Activated T-helper 1 cell treated with anti-CD3 and anti-CD28 coated beads, Interleukin-2, amount 50 U/mL, for 16 hours (primary cell): ENCODE results near the gene MPL.
A peak's percentile ranks its signal among the peaks of the same experiment; 100 is the strongest.
"Not testable (repeated sequence)": the region's sequence is repeated elsewhere in the genome, so short reads cannot be mapped to it uniquely, and the experiment has no call there.

Source experiments
- DNase-seq, 2 donors: peaks; one replicate each; pipeline ENCODE4 v3.0.0-alpha.2; 2020; ENCODE audit warnings: low read depth in 1 of 2, low spot score in 1 of 2

Gene MPL

GRCh38 chr1:43351421-43352350 lies 14.1 kb downstream of the MPL start:
- no peak for DNase-seq

DNA sequence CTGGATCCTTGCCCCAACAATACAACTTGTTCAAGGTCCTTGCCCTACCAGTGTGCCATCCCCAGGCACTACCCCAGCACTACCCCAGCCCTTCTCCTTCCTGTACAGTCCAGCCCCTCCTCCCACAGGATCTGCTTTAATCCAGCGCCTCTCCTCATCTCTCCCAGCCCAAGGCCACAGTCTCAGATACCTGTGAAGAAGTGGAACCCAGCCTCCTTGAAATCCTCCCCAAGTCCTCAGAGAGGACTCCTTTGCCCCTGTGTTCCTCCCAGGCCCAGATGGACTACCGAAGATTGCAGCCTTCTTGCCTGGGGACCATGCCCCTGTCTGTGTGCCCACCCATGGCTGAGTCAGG lies 14.7 kb downstream of the MPL start:
- no peak for DNase-seq

GRCh38 chr1:43352881-43353280 lies 15.3 kb downstream of the MPL start:
- DNase-seq, result no peak

- no peak for DNase-seq
These were observed 16.9 kb downstream of the MPL start for GRCh38 chr1:43354471-43354870.

DNA sequence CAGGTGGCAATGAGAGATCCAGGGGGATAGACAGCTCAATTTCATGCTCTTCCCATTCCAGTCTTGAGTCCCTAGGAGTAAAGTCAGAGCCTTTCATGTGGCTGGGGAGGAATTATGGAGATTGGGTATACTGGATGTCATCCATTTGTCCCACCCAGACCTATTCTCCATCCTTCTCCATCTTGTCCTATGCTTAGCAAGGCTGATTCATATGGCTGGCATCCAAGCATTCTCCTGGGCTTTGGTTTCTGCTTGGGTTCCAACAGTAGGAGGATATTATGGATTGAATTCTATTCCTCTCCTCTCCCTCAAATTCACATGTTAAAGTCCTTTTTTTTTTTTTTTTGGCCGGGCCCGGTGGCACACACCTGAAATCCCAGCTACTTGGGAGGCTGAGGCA lies 17.3 kb downstream of the MPL start:
- DNase-seq, result no peak

- no peak for DNase-seq
These were observed 19.6 kb downstream of the MPL start for GRCh38 chr1:43357251-43357650.

DNA sequence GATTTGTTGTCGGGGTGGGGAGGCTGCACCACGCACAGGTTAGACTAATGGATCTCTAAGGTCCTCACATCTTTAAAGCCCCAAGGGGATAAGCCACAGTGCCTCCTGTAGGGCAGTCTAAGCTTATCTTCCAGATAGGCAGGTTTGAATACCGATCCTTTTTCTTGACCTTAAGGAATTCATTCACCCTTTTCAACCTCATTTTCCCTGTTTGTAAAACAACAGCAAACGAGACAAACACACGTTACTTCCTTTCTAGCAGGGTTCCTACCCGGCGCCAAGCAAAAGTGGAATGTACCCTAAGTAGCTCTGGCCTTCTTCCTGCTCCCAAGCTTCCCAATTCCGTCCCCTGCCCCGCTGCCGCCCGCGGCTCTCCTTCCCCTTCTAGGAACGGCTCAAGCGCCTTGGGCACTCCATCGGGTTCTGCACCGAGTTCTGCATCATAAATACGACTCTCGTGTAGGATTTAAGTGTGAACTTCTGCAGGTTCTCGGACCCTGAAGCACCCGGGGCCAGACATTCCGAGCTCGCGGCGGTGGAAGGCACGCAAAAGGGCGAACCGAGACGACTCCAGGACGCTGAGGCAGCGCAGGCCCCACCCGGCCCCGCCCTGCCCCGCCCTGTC lies 20.6 kb downstream of the MPL start:
- no peak for DNase-seq

GRCh38 chr1:43358746-43359693 lies 21.4 kb downstream of the MPL start, which contains the start of gene CDC20:
TSS of gene CDC20 (plus strand) at chr1:43358981. CDS start at chr1:43359216, 235 bp downstream.
- DNase-seq, result peak; percentile 93 to 96

GRCh38 chr1:43359696-43360095 lies 22.1 kb downstream of the MPL start:
- DNase-seq, result no peak

DNA sequence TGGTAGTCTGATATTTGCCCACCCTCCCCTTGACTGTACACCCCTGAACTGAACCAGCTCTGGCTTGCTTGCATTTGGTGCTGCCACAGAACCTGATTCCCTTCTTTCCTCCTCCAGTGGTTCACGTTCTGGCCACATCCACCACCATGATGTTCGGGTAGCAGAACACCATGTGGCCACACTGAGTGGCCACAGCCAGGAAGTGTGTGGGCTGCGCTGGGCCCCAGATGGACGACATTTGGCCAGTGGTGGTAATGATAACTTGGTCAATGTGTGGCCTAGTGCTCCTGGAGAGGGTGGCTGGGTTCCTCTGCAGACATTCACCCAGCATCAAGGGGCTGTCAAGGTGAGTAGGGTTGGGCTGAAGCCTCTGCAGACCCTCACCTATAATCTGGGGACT lies 23.0 kb downstream of the MPL start:
- DNase-seq, result no peak

DNA sequence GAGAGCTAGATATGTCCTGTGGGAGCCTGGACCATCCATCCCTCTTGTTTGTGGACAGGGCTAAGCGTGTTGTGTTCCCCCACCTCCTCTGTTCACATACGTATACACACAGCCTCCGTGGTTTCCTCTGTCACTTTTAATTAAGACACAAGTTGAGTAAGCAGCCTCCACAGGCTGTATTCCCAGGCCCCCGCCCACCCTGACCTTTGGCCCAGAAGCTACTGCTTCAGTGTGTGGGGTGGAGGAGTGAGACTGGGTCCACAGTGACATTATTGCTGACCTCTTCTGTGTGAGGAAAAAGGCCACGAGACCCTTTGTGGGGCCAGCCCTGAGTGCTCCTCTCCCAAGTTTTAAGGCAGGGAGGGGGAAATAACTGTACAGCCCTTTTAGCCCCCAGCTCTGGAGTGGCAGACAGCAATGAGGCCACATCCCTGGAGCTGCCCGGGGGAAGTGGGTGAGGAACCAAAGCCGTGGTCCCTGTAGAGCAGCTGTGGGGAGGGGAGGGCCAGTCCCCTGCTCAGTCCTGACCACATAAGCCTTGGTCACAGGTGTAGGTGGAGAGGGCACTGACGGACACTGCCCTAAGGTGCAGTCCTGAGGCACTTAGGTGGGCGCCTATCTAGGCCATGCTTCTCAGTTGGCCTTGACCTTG lies 25.8 kb downstream of the MPL start:
- DNase-seq, result no peak

DNA sequence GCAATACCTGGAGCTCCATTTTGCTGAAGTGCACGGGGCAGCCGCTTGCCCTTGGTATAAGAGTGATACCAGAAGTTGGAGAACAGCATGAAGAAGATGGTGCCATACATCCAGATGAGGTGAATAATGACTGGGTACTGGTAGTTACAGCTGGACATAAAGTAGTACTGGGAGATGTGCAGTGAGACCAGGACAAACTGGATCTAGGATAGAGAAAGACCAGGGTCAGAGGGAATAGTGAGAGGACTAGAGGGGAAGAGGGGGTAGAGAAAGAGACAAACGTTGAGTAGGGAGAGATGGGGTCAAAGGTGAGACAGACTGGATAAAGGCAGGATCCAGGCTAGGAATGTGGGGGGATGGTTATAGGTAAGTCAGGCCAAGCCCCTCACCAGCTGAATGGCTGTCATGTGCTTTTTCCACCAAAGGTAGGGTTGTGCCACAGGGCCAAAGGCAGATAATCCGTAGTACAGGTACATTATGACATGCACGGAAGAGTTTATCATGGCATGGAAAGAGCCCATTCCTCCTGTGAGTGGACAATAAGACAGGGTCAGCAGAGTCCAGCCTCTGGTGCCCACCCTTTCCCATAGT lies 26.4 kb downstream of the MPL start:
- DNase-seq, result no peak

DNA sequence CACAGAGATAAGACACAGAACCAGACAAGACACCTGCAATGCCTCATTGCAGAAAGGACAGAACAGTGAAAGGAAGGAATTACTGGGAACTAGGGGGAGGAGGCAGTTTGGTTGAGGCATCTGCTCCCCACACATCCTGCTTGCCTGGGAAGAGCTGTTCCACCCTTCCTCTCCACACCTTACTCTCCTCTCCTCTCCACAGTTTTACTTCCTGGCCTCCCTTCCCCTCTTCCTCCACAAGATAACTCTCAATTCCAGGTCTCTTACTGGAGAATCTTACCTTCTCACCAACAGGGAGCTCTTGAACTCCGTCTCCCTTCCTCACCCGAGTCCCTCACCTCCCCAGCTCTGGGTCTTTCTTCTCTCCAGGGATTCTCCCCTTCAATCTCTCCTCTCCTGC lies 28.1 kb downstream of the MPL start:
- no peak for DNase-seq

GRCh38 chr1:43366179-43366578 lies 28.6 kb downstream of the MPL start:
- DNase-seq, result no peak

GRCh38 chr1:43366601-43367025 lies 29.0 kb downstream of the MPL start:
- DNase-seq, result no peak

DNA sequence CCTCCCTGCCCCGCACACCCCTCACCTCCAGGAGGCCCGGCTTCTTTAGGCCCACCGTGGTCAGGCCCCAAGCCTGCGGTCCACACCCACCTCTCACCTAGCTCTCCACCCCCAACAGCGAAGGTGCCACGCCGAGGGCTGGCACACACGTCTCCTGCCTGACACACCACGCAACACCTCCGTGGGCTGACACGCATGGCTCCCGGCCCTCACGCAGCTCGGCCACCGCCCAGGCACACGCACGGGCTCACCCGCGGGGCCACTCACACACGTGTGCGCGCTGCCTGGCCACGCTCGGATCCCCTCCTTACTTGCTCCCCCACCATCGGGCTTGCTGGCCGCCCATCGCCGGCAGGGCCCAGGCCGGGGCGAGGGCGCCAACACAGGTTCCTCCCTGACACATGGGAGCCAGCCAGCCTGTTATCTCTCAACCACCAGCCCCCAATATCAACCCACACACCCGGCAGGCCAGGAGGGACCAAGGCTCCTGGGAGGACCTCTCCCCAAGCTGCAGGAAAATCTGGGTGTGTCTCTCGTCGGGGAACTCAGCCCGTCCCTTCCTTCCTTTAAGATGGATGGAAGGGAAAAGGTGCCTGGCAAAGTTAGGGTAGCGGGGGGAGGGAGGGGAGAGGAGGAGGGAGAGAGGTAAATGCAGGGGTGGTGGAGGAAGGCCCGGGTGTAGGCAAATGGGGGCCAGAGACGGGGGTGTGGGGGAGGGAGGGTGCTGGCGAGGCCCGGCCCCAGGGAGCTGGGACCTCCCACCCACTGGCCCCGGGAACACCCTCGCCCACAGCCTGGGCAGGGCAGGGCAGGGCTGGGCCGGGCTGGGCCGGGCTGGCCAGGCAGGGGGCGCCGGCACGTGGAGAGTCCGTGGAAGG lies 29.6 kb downstream of the MPL start:
- no peak for DNase-seq

- DNase-seq, result peak; percentile 68 to 79
These were observed 30.5 kb downstream of the MPL start, which contains the start of gene ELOVL1 for GRCh38 chr1:43367904-43368645. TSS of gene ELOVL1 (minus strand) at chr1:43368011. CDS start at chr1:43365609, 2,402 bp downstream.

DNA sequence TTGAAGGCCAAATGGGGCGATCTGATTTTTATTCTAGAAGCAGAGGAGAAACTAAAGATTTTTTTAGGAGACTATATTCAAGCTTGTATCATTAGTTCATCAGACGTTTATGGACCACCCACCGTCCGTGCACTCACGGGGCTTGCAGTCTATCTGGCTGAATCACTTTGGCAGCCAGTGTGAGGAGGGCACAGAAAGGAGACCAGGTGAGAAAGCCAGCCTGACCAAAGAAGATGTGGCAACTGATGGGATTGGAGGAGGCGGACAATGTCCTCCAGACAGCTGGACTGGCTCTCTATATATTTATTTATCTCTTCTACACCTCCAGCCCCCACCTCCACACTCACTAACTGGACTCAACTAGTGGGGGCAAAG lies 31.0 kb downstream of the MPL start:
- no peak for DNase-seq

GRCh38 chr1:43369779-43370178 lies 32.2 kb downstream of the MPL start:
- not testable (repeated sequence) for DNase-seq
